C1 segment of cervical spinal cord (tissue), 14 donors: Measurements from ENCODE around the gene MYH9.
"Not testable (repeated sequence)": the region's sequence is repeated elsewhere in the genome, so short reads cannot be mapped to it uniquely, and the experiment has no call there.

Experiments
- DNase-seq, 14 donors: peaks; one replicate each; lab custom pipeline; 2025; lab: John Stamatoyannopoulos, UW

The MYH9 gene

GRCh38 chr22:36252754-36253522, 134.8 kb downstream of the MYH9 start, which contains the start of gene APOL1:
Gene APOL1 (plus strand): TSS chr22:36253133. CDS start chr22:36254956, 1,823 bp downstream.
- peak in 2 of 14 donors; percentile 26 to 29 for DNase-seq

GRCh38 chr22:36251979-36252608, 135.7 kb downstream of the MYH9 start:
- not testable (repeated sequence) for DNase-seq

GRCh38 chr22:36250292-36250960, 137.3 kb downstream of the MYH9 start:
- DNase-seq = peak in 4 of 14 donors; percentile 9 to 23 (median 14)

- DNase-seq = no peak
These were observed 138.6 kb downstream of the MYH9 start for GRCh38 chr22:36249160-36249559.

- DNase-seq = no peak
These were observed 139.8 kb downstream of the MYH9 start for GRCh38 chr22:36247955-36248354.

- no peak for DNase-seq
These were observed 141.0 kb downstream of the MYH9 start for GRCh38 chr22:36246718-36247117.

- no peak for DNase-seq
These were observed 141.9 kb downstream of the MYH9 start for GRCh38 chr22:36245805-36246356.

- DNase-seq = no peak
These were observed 143.0 kb downstream of the MYH9 start for GRCh38 chr22:36244522-36245391.

GRCh38 chr22:36243986-36244385, 143.8 kb downstream of the MYH9 start:
- DNase-seq = no peak

GRCh38 chr22:36239401-36240171, 148.2 kb downstream of the MYH9 start, which contains the start of gene APOL2:
Gene APOL2 (minus strand): TSS chr22:36239527. CDS start chr22:36233162, 6,365 bp downstream.
- peak in 13 of 14 donors; percentile 42 to 94 (median 76) for DNase-seq

GRCh38 chr22:36239150-36239400, 148.7 kb downstream of the MYH9 start:
- peak in 1 of 14 donors; percentile 62 for DNase-seq

- peak in 2 of 14 donors; percentile 38 to 55 for DNase-seq
These were observed 149.2 kb downstream of the MYH9 start for GRCh38 chr22:36238373-36239149.

- peak in 2 of 14 donors; percentile 38 to 52 for DNase-seq
These were observed 150.1 kb downstream of the MYH9 start for GRCh38 chr22:36237462-36238372.

GRCh38 chr22:36236388-36237319, 151.1 kb downstream of the MYH9 start:
- no peak for DNase-seq

GRCh38 chr22:36235585-36235984, 152.2 kb downstream of the MYH9 start:
- no peak for DNase-seq

- peak in 1 of 14 donors; percentile 11 for DNase-seq
These were observed 152.8 kb downstream of the MYH9 start for GRCh38 chr22:36234919-36235318.

- DNase-seq = no peak
These were observed 153.6 kb downstream of the MYH9 start for GRCh38 chr22:36234213-36234612.
